Liver (tissue), 3 donors: Measurements from ENCODE around the gene HHAT.

Experiments
- CTCF ChIP-seq: fragments of 150-350 bp; IDR thresholded peaks from 2 replicates; pipeline ENCODE4 v1.5.1; 2017; ENCODE audit warnings: improper control_type of control experiment, low read depth, low read length; ENCODE audit not compliant: missing input control
- EGR1 ChIP-seq, 2 donors: IDR thresholded peaks; 2 replicates each; pipeline ENCODE4 v1.6.1; 2016 to 2018; ENCODE audit warnings: antibody characterized with exemption in 2 of 2, low read depth in 2 of 2
- FOXA2 ChIP-seq: IDR thresholded peaks from 2 replicates; pipeline ENCODE4 v1.6.1; 2016; ENCODE audit warnings: antibody characterized with exemption
- GABPA ChIP-seq, 2 donors: IDR thresholded peaks in 1 of 2; conservative IDR thresholded peaks in 1 of 2; 2 replicates each; pipeline ENCODE4 v1.6.1; 2016; ENCODE audit warnings: antibody characterized with exemption in 2 of 2, mild to moderate bottlenecking in 1 of 2, moderate library complexity in 1 of 2
- HNF4G ChIP-seq: IDR thresholded peaks from 2 replicates; pipeline ENCODE4 v1.6.1; 2016; ENCODE audit warnings: antibody characterized with exemption
- JUND ChIP-seq, 2 donors: IDR thresholded peaks; 2 replicates each; pipeline ENCODE4 v1.6.1; 2016; ENCODE audit warnings: antibody characterized with exemption in 2 of 2
- MAX ChIP-seq: IDR thresholded peaks from 2 replicates; pipeline ENCODE4 v1.6.1; 2016; ENCODE audit warnings: antibody characterized with exemption
- RAD21 ChIP-seq, 2 donors: IDR thresholded peaks; 2 replicates each; pipeline ENCODE4 v1.6.1; 2016; ENCODE audit warnings: antibody characterized with exemption in 2 of 2, mild to moderate bottlenecking in 2 of 2
- SP1 ChIP-seq: IDR thresholded peaks from 2 replicates; pipeline ENCODE4 v1.6.1; 2018; ENCODE audit warnings: antibody characterized with exemption, mild to moderate bottlenecking
- TAF1 ChIP-seq: conservative IDR thresholded peaks from 2 replicates; pipeline ENCODE4 v1.6.1; 2016; ENCODE audit warnings: antibody characterized with exemption, mild to moderate bottlenecking
- ZBTB33 ChIP-seq: IDR thresholded peaks from 2 replicates; pipeline ENCODE4 v1.6.1; 2016; ENCODE audit warnings: antibody characterized with exemption
- donor health status: healthy.
- donor health status: healthy.

GRCh38 chr1:210321552-210321951 lies 7.2 kb upstream of the HHAT start:
- TF ChIP-seq JUND (IDR thresholded peaks at IDR 0.05): no peak
- no peak for TF ChIP-seq CTCF
- no peak for TF ChIP-seq TAF1
- no peak for TF ChIP-seq SP1
- TF ChIP-seq GABPA (IDR thresholded peaks at IDR 0.05 in 1 of 2, conservative IDR thresholded peaks at IDR 0.05 in 1 of 2): no peak
- TF ChIP-seq FOXA2: no peak
- no peak for TF ChIP-seq ZBTB33
- TF ChIP-seq HNF4G: no peak
- no peak for TF ChIP-seq RAD21 (IDR thresholded peaks at IDR 0.05)
- TF ChIP-seq MAX: no peak
- TF ChIP-seq EGR1 (IDR thresholded peaks at IDR 0.05; ENCODE audit: low read depth in 2 of 2): no peak
